Muscle layer of colon (tissue), 2 donors: ENCODE results near the gene ACADVL.

ENCODE experiments used
- H3K27ac ChIP-seq: one replicate; pipeline ENCODE4 v1.7.0; 2013; ENCODE audit warnings: low read depth, mild to moderate bottlenecking, low read length, moderate library complexity
- H3K27me3 ChIP-seq, 2 donors: one replicate each; pipeline ENCODE4 v1.7.0; 2013; ENCODE audit warnings: low read length in 2 of 2, mild to moderate bottlenecking in 2 of 2; ENCODE audit not compliant: insufficient read depth in 2 of 2, control insufficient read depth in 1 of 2
- H3K36me3 ChIP-seq: one replicate; pipeline ENCODE4 v1.7.0; 2013; ENCODE audit warnings: mild to moderate bottlenecking, low read length; ENCODE audit not compliant: insufficient read depth
- H3K4me1 ChIP-seq: one replicate; pipeline ENCODE4 v1.7.0; 2013; ENCODE audit warnings: mild to moderate bottlenecking, low read length; ENCODE audit not compliant: insufficient read depth
- H3K4me3 ChIP-seq, 2 donors: one replicate each; pipeline ENCODE4 v1.7.0; 2013; ENCODE audit warnings: low read length in 2 of 2, low read depth in 1 of 2, mild to moderate bottlenecking in 1 of 2, moderate library complexity in 1 of 2
- H3K9ac ChIP-seq: one replicate; pipeline ENCODE4 v1.7.0; 2013; ENCODE audit warnings: low read length
- H3K9me3 ChIP-seq: one replicate; pipeline ENCODE4 v1.7.0; 2013; ENCODE audit warnings: mild to moderate bottlenecking, low read length
- donor health status: abdominal sarcoma.
- donor health status: Adenocarcinoma of cecum.

Gene ACADVL

GRCh38 chr17:7232114-7232513 is 12.4 kb downstream of the ACADVL start:
- Histone ChIP-seq H3K27me3 (no peaks in the 10 kb centered on the region), H3K9me3 (no peaks in the 10 kb centered on the region), H3K4me1 (peaks cover 33% of the 10 kb centered on the region), H3K36me3 (peaks cover 57% of the 10 kb centered on the region), H3K4me3 (no peak overlapping the region), H3K27ac (no peak overlapping the region), H3K9ac (no peak overlapping the region)

DNA sequence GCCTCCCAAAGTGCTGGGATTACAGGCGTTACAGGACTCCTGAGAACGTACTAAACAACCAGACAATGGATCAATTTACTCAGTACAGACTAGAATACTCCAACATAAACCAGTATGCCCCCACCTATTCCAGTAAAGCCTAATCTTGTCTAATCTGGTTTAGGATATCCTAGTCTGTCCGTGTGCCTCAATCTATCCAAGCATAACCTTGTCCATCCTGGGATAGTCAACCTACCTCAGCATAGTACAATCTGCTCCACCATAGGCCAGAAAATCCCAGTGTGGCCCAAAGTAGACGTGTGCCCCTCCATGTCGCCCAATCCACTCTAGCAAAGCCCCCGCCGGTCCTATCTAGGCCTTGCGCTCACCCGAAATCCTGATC is 14.0 kb downstream of the ACADVL start:
- Histone ChIP-seq H3K9ac (peak overlapping the region; percentile 23), H3K9me3 (no peaks in the 10 kb centered on the region), H3K4me1 (peaks cover 37% of the 10 kb centered on the region), H3K4me3 (peak overlapping the region; percentile 51 to 75), H3K36me3 (peaks cover 41% of the 10 kb centered on the region), H3K27ac (peak overlapping the region; percentile 87), H3K27me3 (no peaks in the 10 kb centered on the region)

DNA sequence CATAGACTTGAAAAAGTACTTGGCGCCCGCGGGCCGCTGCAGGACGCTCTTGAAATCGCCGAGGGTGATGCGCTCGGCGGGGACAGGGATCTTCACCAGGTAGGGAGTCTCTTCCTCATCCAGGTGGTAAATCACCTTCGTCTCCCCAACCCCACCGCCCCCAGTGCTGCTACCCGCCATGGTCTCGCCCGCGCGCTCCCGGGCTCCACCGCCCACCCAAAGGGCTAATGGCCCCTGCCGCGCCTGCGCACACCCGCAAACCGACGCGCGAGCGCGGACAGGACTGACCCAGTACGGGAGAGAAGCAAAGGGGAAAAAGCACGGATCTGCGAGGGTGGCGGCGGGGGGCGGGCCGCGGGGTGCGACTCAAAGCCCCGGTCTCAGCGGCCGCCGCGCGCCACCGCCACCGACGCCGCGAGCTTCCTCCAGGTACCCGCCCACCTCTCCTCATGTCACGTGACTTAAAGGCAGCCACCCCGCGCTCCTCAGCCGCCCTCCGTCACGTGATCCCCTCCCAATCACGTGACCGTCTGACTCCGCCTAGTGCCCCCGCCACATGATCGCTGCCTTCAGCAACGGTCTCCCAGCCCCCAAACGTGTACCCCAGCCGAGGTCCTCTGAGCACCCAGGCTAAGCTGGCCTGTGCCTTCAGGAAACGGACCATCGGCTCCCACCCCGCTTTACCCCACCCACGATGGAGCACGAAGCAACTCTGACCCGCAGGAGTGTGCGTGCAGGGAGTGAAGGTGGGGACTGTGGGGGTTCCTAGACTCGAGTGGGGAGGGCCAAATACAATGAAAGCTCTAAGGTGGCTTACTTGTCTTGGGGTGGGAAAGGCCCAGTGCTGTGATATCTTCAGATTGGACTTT is 14.6 kb downstream of the ACADVL start, which contains the start of gene DVL2:
Gene DVL2 (minus strand): TSS at position 435 of the 869 bp plus-strand sequence. CDS start 255 bp downstream, at position 180.
- Histone ChIP-seq H3K27ac (peak within 1 kb of the TSS; percentile 87), H3K36me3 (peaks cover 35% of the 10 kb centered on the region), H3K4me1 (peaks cover 37% of the 10 kb centered on the region), H3K9ac (peak within 1 kb of the TSS; percentile 23), H3K9me3 (no peaks in the 10 kb centered on the region), H3K4me3 (peak within 1 kb of the TSS; percentile 51 to 75), H3K27me3 (no peaks in the 10 kb centered on the region)

DNA sequence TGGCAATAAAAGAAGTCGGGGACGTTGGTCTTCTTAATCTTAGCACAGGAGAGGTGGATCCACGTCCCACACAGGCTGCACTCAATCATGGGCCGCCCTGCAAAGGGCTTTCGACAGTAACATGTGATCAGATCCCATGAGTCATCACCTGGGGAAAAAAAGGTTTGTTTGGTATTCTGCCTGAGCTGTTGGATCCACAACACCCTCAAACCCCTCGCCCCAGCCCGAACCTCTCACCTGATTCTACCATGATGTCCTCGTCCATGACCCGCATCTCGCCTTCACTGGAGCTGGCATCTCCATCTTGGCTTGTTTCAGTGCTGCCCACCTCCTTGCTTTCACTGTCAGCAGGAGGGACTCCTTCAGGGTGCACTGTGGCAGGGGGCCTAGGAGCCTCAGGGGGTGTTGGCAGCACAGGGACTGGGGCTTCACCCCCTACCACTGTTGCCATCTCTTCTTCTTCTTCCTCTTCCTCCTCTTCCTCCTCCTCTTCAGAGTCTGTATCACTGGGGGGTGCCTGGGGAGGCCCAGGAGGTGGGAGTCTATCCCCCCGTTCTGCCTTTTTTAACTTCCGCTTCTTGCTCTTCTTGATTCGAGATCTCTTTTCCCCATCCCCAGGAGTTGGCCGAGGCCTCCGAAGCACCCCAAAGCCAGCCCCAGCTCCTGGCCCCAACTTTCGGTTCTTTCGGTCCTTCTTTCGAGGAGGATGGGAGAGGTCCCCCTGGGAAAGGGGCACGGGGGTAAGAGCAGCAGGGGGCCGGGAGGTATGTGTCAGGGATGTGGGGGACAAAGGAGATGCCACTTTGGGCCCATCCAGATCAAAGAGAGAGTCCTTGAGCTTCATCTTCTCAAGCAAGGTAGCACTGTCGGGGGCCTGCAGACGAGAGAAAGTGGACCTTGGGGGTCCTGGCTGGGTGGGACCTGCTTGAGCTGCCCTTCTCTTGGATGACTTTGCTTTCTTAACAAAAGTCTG is 16.2 kb downstream of the ACADVL start:
- Histone ChIP-seq H3K4me1 (peaks cover 50% of the 10 kb centered on the region), H3K9me3 (no peaks in the 10 kb centered on the region), H3K9ac (no peak overlapping the region), H3K27ac (no peak overlapping the region), H3K27me3 (no peaks in the 10 kb centered on the region), H3K36me3 (peaks cover 30% of the 10 kb centered on the region), H3K4me3 (no peak overlapping the region)

GRCh38 chr17:7236808-7237207 is 17.1 kb downstream of the ACADVL start:
- H3K4me3 ChIP-seq: no peak overlapping the region
- peaks cover 54% of the 10 kb centered on the region for H3K4me1 ChIP-seq
- no peak overlapping the region for H3K9ac ChIP-seq

GRCh38 chr17:7237266-7237760 is 17.6 kb downstream of the ACADVL start:
- H3K27me3 ChIP-seq: no peaks in the 10 kb centered on the region
- peak overlapping the region; percentile 30 to 53 for H3K4me3 ChIP-seq
- no peak overlapping the region for H3K9ac ChIP-seq
- peaks cover 37% of the 10 kb centered on the region for H3K36me3 ChIP-seq
- peaks cover 49% of the 10 kb centered on the region for H3K4me1 ChIP-seq
- H3K9me3 ChIP-seq: no peaks in the 10 kb centered on the region
- H3K27ac ChIP-seq: peak overlapping the region; percentile 87

More at GRCh38 chr17:7236808-7237207, 17.1 kb downstream of the ACADVL start:
- H3K27ac ChIP-seq: peak overlapping the region; percentile 87
- peaks cover 37% of the 10 kb centered on the region for H3K36me3 ChIP-seq
- no peaks in the 10 kb centered on the region for H3K9me3 ChIP-seq
- no peaks in the 10 kb centered on the region for H3K27me3 ChIP-seq

DNA sequence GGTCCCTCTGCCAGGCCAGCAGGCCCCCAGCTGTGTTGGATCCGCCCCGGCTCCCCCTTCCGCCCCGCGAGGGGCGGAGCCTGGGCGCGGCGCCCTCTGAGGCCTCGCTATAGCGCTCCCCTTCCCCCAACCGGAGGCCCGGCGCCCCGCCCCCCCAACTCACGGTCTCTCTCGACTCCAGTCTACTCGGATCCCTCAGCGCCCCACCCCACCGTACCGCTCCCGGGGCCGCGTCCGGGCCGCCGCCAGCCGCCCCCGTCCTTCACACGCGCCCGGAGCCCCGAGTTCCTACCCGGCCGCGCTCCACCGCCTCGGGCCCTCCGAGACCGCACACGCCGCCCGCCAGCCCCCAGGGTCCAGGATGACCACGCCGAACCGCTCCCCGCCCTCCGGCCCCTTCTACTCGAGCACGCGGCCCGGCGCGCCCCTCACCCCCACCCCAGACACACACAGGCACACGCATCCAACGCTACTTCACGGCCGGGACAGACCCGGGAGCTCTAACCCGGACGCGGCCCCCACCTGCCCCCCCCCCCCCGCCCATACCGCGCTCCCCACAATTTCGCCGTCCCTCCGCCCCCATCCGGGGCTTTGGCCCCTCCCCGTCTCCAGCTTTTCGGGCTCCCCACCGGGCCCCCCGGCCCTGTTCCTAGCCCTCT is 18.2 kb downstream of the ACADVL start:
- Histone ChIP-seq H3K36me3 (peaks cover 37% of the 10 kb centered on the region), H3K27me3 (no peaks in the 10 kb centered on the region), H3K4me1 (peaks cover 43% of the 10 kb centered on the region), H3K27ac (peak overlapping the region; percentile 87), H3K9ac (no peak overlapping the region), H3K4me3 (peak overlapping the region; percentile 30 to 53), H3K9me3 (no peaks in the 10 kb centered on the region)

DNA sequence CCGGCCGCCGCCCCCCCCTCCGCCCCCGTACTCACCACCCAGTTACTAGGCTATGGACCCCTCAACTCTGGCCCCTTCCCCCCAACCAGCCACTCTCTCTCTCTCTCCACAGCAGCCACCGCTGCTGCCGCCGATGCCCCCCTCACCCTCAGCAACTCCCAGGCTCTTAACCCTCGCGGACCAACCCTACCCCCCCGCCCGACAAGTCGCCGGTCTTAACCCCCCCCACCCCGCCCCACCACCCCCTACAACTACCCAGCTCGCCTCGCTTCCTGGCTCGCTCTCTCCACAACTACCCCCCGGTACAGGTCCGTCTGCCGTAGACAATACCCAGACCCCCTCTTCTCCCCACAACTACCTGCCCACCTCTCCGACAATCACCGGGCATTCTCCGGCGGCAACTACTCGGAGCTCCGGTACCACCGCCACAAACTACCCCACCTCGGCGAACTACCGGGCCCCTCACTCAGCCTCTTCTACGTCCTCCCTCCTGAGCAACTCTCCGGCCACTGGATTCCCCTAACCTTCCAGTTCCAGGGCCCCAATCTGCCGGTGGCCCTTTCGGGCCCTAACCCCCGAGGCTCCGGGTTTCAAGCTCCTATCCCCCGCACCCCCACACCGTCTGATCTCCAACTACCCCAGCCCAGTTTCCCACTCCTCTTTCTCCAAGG is 18.8 kb downstream of the ACADVL start:
- Histone ChIP-seq H3K4me1 (peaks cover 42% of the 10 kb centered on the region), H3K4me3 (peak overlapping the region; percentile 90 to 99), H3K9ac (peak overlapping the region; percentile 97), H3K27me3 (no peaks in the 10 kb centered on the region), H3K9me3 (no peaks in the 10 kb centered on the region), H3K36me3 (peaks cover 37% of the 10 kb centered on the region), H3K27ac (peak overlapping the region; percentile 98)

GRCh38 chr17:7239091-7240027 is 19.6 kb downstream of the ACADVL start, which contains the start of gene PHF23:
PHF23 (minus strand) TSS chr17:7239457; CDS start chr17:7239279, 178 bp downstream.
- Histone ChIP-seq H3K4me1 (peaks cover 43% of the 10 kb centered on the region), H3K27ac (peak within 1 kb of the TSS; percentile 98), H3K4me3 (peak within 1 kb of the TSS; percentile 90 to 99), H3K36me3 (peaks cover 43% of the 10 kb centered on the region), H3K9ac (peak within 1 kb of the TSS; percentile 97), H3K9me3 (no peaks in the 10 kb centered on the region), H3K27me3 (no peaks in the 10 kb centered on the region)
